ENCODE measurements around the gene C1QTNF7.

C1QTNF7 gene, protein sequence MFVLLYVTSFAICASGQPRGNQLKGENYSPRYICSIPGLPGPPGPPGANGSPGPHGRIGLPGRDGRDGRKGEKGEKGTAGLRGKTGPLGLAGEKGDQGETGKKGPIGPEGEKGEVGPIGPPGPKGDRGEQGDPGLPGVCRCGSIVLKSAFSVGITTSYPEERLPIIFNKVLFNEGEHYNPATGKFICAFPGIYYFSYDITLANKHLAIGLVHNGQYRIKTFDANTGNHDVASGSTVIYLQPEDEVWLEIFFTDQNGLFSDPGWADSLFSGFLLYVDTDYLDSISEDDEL

DNA sequence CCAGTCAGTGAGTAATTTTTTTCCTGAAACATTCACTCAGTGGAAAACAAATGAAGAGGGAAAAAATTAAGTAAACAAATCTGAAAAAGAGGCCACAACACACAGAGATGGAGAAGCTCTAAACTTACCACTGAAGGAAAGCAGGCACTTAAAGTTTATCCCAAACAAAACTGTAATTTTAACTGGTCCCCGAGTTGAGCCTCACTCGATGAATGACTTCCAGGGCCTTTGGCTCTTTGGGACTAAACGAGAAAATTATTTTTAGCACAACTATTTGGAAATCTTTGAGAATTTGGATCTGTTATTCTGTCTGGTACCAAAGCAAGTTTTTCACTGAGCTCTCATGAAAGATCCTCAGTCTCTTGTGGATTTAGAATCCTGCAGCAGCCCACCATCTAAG lies at the start of gene C1QTNF7:
TSS of gene C1QTNF7 (plus strand) at position 333 of the 400 bp plus-strand sequence. CDS start 7,711 bp downstream, outside the sequence.
- no peak for DNase-seq (ENCODE audit: low spot score)

DNA sequence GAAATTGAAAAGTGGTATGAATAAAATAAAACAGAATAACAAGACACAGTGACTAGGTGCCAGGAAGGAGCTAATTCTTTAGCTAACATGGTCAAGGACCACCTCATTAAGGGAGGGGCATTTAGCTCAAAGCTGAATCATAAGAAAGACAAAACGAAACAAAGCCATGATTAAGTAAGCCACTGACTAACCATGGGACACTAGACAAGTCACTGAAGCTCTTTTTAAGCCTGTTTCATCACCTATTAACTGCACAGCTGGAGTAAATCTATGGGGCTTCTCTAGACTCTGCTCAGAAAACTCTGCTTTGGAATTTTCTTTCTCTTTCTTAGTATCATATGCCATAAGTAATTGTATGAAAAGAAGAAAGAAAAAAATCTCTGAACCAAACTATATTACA lies 49.8 kb upstream of the C1QTNF7 start:
- no peak for DNase-seq (ENCODE audit: low spot score)

DNA sequence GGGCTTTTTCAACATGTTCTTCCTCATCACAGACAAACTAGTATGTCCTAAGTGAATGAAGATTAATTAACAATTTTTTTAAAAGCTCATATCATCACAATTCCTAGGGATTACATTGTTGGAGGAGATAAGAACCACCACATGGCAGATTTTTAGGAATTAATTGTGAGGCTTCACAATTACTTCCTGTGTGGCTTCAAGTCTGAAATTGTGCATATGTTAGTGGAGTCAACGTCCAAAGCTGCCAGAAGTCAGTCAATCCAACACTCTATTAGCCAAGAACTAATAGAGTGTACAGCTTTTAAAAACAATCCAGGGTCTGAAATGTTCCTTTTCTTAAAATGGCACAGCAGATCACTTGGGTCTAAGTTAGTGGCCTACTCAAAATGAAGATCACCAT lies 49.3 kb upstream of the C1QTNF7 start:
- DNase-seq (ENCODE audit: low spot score), result no peak

DNA sequence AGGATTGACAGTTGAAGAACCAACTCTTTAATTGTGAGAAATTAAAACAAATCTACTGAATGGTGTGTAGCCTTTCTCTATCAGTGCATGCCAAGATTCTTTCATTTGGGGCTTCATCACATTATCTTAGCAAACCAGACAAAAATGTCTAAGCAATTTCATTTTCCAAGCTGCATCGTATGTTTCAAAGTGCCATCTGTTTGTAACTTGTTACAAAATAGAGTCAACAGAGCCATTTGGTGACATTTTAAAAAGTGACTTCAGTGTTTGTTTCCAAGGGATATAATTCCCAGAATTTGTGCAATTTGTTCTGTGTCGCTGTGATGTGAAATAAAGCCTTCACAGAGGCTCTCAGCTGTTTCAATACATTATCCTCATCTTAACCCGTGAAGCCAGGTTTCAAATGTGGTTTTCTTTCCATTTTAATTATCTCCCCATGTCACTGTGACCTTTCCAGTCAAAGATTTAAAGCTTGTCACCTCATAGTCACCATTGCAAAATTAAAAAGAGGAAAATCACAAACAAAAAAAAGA lies 46.0 kb upstream of the C1QTNF7 start:
- no peak for DNase-seq (ENCODE audit: low spot score)

DNA sequence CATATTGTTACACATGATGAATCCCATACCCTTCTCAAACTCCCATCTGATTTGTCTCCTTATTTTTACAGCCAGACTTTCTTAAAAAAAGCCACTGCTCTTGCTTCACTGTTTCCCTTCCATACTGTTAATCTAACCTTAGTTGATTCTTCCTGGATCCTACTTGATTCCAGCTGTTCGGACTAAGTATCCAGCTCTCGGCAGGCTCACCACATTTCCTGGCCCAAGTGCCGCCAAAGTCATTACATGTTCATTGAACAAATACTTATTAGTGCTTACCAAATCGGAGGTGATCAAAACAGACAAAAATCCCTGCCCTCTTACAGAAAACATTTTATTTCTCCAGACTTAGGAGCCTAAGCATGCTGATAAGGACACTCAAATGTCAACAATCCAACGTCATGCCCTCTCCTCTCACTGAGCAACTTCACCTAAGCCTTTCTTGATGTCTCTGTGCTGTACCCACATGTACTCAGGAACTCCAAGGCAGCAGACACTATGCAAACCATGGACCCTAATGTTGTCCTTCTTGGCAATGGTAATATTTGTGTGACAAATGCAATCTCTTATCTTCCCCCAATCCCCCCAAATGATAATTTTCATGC lies 45.1 kb upstream of the C1QTNF7 start:
- no peak for DNase-seq (ENCODE audit: low spot score)

DNA sequence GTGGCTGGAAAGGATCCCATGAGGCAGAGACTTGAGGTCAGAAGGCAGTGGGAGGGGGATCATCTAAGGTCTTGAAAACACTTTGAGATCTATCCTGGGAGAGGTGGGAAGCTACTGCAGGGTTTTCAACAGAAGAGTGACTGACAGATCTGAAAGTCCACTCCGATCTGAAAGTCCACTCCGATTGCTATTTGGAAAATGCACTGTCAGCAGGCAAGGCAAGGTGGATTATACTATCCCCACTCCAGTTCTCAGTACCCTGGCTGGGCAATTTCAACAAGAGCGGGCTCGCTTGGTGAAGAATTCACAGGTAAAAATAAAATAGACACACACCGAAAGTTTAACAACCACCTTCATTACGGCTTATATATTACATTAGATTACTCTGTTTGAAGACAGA lies 42.3 kb upstream of the C1QTNF7 start:
- no peak for DNase-seq (ENCODE audit: low spot score)

DNA sequence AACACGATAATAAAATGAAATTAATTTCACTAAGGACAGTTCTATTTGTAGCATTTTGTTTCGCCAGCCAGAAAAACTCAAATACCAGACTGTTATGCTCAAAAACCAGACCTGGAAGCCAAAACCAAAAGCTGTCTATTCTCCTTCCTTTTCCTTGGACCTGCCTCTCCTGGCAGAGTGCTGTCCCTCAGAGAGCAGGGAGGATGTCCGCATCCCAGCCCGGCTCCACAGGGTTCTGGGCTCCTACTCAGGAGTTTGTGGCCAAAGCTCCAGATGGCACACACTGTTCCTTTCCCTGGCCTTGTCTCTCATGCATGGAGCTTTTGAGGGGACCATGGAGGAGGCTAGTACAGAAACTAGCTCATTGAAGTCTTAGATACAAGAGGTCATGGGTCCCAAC lies 41.9 kb upstream of the C1QTNF7 start:
- DNase-seq (ENCODE audit: low spot score), result no peak

DNA sequence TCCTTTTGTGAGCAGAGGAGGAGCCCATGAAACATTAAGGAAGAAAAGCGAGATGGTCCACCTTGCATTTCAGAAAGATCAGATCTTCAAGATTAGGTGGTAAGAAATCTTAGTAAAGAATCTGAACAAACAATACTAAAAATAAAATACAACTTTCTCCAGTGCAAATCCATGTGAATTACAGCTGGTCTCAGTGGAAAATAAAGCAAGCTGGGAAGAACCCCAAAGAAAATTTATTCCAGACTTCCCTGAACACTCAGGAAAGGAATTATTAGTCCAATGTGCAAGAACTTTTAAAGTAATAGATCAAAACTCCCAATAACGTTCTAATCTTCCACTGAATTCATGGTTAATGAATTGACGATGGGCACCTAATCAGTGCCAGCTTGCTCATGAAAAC lies 37.3 kb upstream of the C1QTNF7 start:
- no peak for DNase-seq (ENCODE audit: low spot score)

DNA sequence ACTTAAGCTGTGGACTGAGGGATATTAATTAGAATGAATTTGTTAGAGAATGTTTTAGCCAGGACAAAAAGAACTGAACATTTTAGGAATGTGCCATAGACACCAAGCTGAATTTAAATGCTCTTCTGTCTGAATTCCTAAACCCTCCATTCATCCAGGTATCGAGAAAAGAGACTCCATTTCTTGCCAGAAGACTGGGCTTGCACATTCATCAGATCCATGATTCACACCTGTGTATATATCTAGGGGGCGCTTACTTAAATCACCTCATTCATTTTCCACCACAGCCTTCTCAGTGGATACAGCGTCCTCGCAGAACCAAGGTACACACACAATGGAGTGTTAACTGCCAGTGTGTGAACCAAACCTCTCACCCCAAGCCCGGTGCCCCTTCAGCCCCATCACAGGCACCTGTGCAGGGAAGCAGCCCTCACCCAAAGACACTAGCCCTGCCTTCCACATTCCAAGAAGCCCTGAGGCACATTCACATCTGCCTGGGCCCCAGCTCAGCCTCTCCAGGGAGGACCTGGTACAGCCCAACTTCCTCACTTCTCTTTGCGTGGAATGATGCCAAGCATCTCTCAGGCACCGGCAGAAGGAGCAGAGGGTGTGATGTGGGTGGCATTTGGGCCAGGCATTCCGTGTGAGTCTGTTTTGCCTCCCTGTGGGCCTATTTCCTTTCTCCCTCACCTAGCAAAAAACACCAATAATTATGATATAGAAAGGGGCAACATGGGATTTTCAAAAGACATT lies 35.6 kb upstream of the C1QTNF7 start:
- no peak for DNase-seq (ENCODE audit: low spot score)

DNA sequence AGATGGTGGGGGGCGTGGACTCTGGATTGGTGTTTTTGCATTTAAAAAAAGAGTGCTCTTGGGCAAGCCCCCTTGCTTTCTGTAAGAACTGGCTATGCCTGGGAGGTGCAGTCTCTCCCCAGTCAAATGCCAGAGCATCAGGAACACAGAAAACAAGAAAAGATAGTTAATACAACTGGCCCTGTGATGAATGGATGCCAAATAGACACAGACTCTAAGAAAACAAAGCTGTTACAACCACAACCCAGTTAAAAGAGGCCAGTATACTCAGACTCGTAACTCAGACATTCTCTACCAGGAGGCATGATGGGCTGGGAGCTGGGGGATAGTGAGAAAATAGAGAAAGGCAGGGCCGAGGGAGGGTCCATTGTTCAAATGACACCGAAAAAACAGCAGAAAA lies 32.5 kb upstream of the C1QTNF7 start:
- DNase-seq (ENCODE audit: low spot score), result no peak

DNA sequence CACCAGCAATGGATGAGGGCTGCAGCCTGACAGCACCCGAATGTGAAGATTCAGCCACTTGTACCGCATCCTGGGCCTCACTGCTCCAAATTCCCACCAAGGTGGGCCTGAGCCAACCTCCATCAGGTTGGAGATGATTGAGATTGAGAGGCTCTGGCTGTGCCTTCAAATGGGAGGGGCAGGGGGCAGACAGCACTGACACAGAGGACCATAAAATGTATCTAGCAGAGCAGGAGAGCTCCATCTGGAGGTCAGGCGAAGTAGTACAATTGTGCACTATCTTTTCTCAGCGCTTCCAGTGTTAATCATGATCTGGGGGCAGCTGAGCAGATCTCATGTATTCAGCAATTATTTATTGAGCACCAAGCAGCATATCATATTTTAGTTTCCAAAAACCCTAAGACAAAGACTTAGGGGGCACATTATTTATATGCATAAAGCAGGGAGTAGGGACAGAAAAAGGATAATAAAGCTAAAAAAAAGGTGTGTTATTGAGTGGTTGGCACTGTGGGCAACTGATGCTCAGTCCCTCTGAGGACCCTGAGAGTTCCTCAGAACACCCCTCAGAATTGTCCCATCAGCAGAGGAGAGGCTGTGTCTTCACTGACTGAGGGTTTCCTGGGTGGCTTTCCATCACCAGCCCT lies 31.6 kb upstream of the C1QTNF7 start:
- peak; percentile 62 for DNase-seq (ENCODE audit: low spot score)

DNA sequence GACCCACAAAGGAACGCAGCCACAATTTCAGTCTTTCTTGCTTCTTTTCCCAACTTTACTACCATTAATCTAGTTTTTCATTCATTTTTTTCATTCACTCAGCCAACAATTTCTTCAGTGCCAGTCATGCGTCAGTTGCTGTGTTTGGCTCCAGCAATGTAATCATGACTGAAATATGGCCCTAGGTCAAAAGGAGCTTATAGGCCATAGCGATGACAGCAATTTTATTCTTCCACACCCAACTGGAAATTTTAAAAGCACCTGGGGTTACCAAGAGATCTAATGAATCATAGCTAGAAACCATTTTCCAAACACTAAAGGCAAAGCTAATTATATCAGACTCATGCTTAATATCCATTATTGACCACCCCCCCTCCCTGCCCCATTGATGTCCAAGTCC lies 29.8 kb upstream of the C1QTNF7 start:
- no peak for DNase-seq (ENCODE audit: low spot score)

DNA sequence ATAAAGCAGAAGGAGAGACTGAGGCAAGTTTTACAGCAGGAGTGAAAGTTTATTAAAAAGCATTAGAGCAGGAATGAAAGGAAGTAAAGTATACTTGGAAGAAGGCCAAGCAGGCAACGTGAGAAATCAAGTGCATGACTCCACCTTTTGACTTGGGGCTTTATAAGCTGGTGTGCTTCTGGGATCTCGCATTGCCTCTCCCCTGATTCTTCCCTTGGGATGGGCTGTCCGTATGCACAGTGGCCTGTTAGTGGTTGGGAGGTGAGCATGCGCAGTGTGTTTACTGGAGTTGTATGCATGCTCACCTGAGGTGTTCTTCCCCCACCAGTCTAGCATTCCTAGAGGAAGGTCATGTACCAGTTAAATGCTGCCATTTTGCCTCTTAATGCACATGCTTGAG lies 29.1 kb upstream of the C1QTNF7 start:
- no peak for DNase-seq (ENCODE audit: low spot score)

DNA sequence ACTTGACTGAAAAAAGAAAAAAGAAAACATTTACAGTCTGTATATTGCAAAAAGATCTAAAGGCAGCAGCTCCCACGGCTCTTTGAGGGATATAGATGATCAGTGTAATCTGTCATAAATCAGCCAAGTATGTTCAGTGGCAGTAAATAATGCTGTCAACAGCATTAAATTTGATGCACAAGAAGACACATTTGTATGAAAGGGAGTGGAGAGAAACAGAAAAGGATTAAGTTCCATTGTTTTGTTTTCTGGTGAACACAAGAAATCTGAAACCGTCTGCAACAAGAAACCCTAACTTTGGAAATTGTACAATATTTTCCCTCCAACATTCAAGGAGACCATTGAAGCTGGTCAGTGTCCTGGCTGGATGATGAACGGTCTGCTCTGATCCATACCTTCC lies 27.6 kb upstream of the C1QTNF7 start:
- DNase-seq (ENCODE audit: low spot score), result no peak

DNA sequence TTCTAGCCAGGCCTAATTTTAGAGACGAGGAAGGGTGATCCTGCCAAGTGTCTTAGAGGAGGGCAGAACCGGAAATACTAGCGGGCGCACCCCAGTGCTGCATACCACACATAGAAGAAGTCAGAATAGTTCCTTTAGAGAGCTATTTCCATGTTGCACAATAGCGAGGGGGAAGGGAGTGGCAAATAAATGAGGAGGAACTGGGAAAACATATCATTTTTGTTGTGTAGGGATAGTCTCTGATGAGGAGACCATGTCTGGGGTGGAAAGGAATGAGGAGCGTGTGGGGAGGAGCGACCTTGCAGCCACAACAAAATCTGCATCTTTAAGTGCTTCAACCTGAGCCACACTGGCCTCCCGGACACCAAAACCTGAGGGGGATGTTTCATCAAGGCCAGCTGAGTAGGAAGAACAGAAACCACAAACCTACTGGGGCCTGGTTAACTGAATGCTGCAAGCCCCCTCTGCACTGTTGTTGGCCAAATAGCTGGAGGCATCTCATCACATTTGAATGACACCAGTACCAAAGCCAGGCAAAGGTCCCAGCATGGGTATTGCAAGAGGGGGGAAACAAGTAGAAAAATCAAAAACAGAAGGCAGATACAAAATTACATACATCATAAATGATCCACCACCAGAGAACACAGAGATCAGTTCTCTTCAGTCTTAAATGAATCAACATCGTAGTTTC lies 26.7 kb upstream of the C1QTNF7 start:
- DNase-seq (ENCODE audit: low spot score), result no peak

DNA sequence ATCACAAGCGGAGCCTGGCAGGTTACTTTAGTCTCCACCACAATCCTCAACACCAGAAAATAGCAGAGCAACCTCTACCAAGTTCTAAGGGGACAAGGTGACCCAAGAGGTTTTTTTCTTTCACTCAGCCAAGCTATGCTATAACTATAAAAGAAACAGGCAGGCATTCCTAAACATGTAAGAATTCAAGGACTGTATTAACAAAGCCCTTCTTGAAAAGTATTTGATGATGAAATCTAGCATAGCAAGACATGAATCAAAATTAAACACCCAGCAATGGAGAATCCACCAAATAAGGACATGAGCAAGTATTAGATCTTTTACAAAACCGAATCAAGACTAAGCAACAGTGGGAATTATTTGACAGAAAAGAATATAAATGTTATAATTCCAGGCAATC lies 25.7 kb upstream of the C1QTNF7 start:
- DNase-seq (ENCODE audit: low spot score), result no peak

DNA sequence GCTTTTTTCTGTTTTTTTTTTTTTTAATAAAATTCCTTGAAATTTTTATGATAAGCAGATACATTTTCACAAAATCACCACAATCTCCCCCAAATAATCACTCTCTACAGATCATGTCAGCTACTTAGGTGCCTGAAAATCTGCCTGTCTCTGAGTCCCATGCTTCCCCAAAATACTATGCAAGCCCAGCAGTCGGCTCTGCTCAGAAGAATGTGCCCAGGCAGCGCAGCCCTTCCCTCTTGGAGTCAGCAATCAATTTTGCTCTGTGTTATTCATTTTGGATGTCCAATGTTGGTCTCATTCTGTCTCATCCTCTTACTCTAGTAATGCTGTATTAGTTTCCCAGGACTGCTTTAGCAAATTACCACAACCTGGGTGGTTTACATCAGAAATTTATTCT lies 24.9 kb upstream of the C1QTNF7 start:
- DNase-seq (ENCODE audit: low spot score), result no peak

DNA sequence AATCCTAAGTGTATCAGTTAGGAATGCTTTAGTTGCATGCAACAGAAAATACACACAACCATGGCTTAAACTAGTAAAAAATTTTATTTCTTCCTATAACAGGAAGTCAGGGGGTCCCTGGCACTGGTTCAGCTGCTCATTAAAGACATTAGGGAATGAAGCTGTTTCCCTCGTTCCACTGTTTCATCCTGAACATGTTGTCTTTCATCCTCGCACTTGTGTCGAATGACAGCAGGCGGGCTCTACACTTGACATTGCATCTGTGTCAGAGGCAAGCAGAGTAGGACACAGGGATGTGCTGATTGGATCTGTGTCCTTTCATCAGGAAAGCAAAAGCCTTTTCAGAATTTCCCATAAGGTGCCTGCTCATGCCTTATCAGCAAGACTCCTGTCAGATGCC lies 22.8 kb upstream of the C1QTNF7 start:
- no peak for DNase-seq (ENCODE audit: low spot score)

DNA sequence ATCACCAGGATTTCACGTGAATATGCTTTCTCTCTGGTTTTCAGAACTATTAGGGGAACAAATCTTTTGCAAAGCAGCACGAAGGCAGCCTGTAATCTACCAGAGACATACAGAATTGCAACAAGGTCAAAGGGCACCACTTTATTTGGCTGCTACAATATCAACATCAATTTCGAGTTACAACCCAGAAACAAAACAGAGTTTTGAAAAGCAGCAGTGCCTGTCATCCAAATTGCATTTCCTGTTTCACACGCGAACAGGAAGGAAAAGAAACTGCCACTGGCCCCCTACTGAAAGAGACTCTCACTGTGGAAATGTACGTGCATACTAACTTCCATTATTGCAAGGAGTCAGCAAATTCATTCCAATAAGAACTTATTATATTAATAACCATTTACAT lies 17.1 kb upstream of the C1QTNF7 start:
- no peak for DNase-seq (ENCODE audit: low spot score)

DNA sequence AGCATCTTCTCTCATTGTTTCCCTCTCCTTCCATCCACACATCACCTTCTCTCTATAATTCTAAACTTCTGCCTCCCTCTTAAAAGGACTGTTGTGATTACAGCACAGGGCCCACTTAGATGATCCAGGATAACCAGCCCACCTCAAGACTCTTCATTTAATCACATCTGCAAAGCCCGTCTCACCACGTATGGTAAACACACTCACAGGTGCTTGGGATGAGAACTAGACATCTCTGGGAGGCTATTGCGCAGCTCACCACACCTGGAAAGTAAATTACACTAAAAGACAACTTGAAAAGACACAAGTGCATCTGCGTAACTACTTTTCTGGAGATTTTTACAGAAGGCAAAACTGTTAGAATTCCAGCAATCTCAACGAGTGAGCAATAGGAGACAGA lies 15.4 kb upstream of the C1QTNF7 start:
- no peak for DNase-seq (ENCODE audit: low spot score)

DNA sequence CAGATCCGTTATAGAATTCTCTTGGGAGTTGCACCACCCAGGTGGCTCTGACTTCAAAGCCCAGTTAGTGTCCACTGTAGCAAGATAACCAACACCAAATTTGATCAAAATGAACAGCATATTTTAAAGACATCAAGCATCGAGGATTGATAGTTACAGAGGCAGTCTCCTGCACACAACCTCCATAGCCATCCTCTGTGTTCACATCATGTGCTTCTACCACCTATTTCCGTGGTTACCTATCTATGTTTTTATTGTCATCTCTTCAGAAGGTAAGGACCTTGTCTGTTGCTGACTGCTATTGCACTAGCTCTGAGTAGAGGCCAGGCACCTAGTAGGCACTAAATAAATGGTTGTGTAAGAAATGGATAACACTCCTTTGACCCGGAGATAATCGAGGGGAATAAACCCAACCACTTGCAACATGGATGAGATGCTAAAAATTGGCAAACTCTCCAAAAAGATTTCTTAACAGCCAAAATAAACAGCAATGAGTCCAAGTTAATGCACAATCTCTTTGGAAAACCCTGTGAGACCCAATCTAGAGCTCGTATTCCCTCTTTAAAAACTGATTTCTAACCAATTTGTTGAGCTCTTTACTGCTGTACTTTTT lies 14.7 kb upstream of the C1QTNF7 start:
- DNase-seq (ENCODE audit: low spot score), result no peak

DNA sequence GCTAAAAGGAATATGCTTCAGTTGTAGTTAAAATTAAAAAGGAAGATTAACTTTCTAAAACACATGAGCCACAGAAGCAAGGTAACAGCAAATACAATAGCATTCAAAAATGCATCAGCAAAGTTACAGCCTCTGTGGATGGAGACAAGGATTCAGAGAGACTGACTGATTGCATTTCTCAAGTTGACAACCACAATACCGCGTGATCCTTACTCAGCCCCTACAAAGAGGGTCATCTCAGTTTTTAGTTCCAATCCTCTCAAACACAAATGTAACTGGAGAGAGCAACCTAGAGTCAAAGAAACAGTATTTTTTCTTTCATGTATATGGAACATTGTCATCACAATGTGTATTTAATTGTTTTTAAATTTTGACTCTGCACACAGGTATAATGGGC lies 14.2 kb upstream of the C1QTNF7 start:
- DNase-seq (ENCODE audit: low spot score), result no peak

Measured in activated CD4-positive, alpha-beta T cell treated with anti-CD3 and anti-CD28 coated beads, Interleukin-2, Interleukin-4, amounts not matched to agents 100 ng/mL and 50 ng/mL, durations not matched to agents 16 hours and 8 hours (primary cell).